Natural killer cell treated with Interleukin-12 subunit alpha and Interleukin-12 subunit beta and Interleukin-15 and Interleukin-18, amount 100 ng/mL, for 72 hours (primary cell): Measurements from ENCODE around the gene GRIN2A. TPM values are rescaled to one million over a fixed set of nuclear protein-coding genes. Genes with fewer than 3 reads are reported as not detected.

Experiments
- ATAC-seq, 2 donors: fragments of 150-1000 bp; cut with Tn5 transposase in 1 of 2; sonication (Bioruptor Pico), chemical (Tn5 transposase) in 1 of 2; 2 replicates each; pipeline ENCODE4 v1.10.0; 2021
- DNase-seq: peaks from one replicate; pipeline ENCODE4 v3.0.0; 2022; ENCODE audit warnings: low spot score
- H3K27ac Mint-ChIP-seq, 2 donors: 1 replicate in 1 of 2; 2 replicates in 1 of 2; pipeline ENCODE4 v1.8.0; 2022; ENCODE audit warnings: mixed read lengths in 2 of 2, mild to moderate bottlenecking in 1 of 2, moderate library complexity in 1 of 2
- H3K27me3 Mint-ChIP-seq, 2 donors: 1 replicate in 1 of 2; 2 replicates in 1 of 2; pipeline ENCODE4 v1.8.0; 2022; ENCODE audit warnings: mixed read lengths in 2 of 2
- H3K36me3 Mint-ChIP-seq: one replicate; pipeline ENCODE4 v1.8.0; 2022; ENCODE audit warnings: mixed read lengths
- H3K4me1 Mint-ChIP-seq, 2 donors: 1 replicate in 1 of 2; 2 replicates in 1 of 2; pipeline ENCODE4 v1.8.0; 2022; ENCODE audit warnings: low read depth in 2 of 2, mixed read lengths in 2 of 2, mild to moderate bottlenecking in 1 of 2
- H3K4me3 Mint-ChIP-seq: one replicate; pipeline ENCODE4 v1.8.0; 2022; ENCODE audit warnings: mixed read lengths
- H3K9me3 Mint-ChIP-seq: 2 replicates; pipeline ENCODE4 v1.8.0; 2022; ENCODE audit warnings: mixed read lengths
- total RNA-seq, 2 donors: library from RNA; stranded (reverse); gene quantifications; one replicate each; pipeline ENCODE4 v1.2.3, GENCODE V29; 2022

GRIN2A gene
- total RNA-seq, 2 donors from 2014 or later, result not detected

GRCh38 chr16:9969580-9969979 is 212.6 kb downstream of the GRIN2A start:
- peaks cover 4% of the 10 kb centered on the region for H3K9me3 Mint-ChIP-seq
- DNase-seq (no peak), ATAC-seq (no peak)
- H3K4me1 Mint-ChIP-seq, result no peaks in the 10 kb centered on the region
- H3K27ac Mint-ChIP-seq, result no peak overlapping the region
- no peaks in the 10 kb centered on the region for H3K36me3 Mint-ChIP-seq
- peaks cover 0 to 31% of the 10 kb centered on the region in 2 donors for H3K27me3 Mint-ChIP-seq
- no peak overlapping the region for H3K4me3 Mint-ChIP-seq

- peaks cover 4% of the 10 kb centered on the region for H3K9me3 Mint-ChIP-seq
- DNase-seq, result no peak
- no peak overlapping the region for H3K4me3 Mint-ChIP-seq
- no peak overlapping the region for H3K27ac Mint-ChIP-seq
- peaks cover 0 to 13% of the 10 kb centered on the region in 2 donors for H3K27me3 Mint-ChIP-seq
- peak in 1 of 2 donors; percentile 62 for ATAC-seq
- no peaks in the 10 kb centered on the region for H3K36me3 Mint-ChIP-seq
- no peaks in the 10 kb centered on the region for H3K4me1 Mint-ChIP-seq
Measured at GRCh38 chr16:9966569-9967157, 215.6 kb downstream of the GRIN2A start.

DNA sequence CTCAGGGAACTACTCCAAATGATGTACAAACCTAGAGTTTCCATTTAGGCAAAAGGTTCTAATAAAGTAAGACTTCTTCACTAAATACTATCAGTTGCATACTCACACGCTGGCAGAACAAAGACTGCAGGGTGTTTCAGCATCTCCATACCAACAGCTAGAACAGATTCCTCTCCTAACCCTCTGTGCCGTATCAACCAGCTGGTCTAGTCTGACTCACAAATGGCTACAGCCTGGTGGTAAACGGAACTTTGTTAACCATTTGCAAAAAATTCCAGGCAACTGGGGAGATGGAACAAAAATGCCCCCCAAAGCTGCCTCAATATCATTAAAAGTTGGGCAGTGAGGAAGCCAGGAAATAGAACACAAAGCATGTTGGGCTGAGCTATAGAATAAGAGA is 217.1 kb downstream of the GRIN2A start:
- no peaks in the 10 kb centered on the region for H3K36me3 Mint-ChIP-seq
- no peaks in the 10 kb centered on the region for H3K4me1 Mint-ChIP-seq
- no peak overlapping the region for H3K4me3 Mint-ChIP-seq
- peaks cover 4% of the 10 kb centered on the region for H3K9me3 Mint-ChIP-seq
- H3K27me3 Mint-ChIP-seq, result no peaks in the 10 kb centered on the region
- H3K27ac Mint-ChIP-seq, result no peak overlapping the region
- ATAC-seq, result no peak
- DNase-seq, result no peak

DNA sequence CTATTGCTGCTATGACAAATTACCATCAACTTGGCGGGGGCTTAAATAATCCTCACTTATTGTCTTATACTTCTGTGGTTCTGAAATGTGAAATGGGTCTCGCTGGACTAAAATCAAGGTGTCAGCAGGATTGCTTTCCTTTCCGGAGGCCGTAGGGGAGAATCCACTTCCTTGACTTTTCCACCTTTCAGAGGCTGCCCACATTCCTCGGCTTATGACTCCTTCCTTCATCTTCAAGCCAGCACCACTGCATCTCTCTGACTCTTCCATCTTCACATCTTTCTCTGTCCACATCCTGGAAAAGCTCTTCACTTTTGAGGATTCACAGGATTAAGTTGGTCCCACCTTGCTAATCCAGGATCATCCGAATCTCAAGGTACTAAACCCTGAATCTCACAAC is 217.8 kb downstream of the GRIN2A start:
- Mint-ChIP-seq H3K27ac (no peak overlapping the region), H3K27me3 (no peaks in the 10 kb centered on the region), H3K4me3 (no peak overlapping the region), H3K36me3 (no peaks in the 10 kb centered on the region), H3K4me1 (no peaks in the 10 kb centered on the region), H3K9me3 (peaks cover 4% of the 10 kb centered on the region)
- ATAC-seq, result no peak
- DNase-seq, result no peak

DNA sequence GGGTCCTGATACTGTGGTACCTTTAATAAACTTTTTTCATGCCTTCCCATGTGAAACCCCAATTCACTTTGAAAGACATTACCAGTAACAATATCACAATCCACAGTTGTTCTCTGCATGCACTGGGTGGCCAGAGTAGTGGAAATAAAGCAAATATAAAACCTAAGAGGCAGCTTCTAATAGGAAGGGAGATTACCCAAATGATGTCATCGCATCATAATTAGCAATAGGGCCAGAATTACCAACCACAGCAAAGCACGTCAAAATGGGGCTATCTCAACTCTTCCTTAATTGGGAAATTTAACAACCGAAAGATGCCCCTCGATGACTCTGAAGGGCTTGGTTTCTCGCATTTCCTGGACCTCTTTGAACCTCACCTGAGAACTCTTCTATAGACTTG is 224.8 kb downstream of the GRIN2A start:
- H3K27me3 Mint-ChIP-seq, result peaks cover 0 to 12% of the 10 kb centered on the region in 2 donors
- H3K4me3 Mint-ChIP-seq, result no peak overlapping the region
- ATAC-seq, result no peak
- no peaks in the 10 kb centered on the region for H3K9me3 Mint-ChIP-seq
- no peaks in the 10 kb centered on the region for H3K4me1 Mint-ChIP-seq
- H3K36me3 Mint-ChIP-seq, result no peaks in the 10 kb centered on the region
- no peak overlapping the region for H3K27ac Mint-ChIP-seq
- DNase-seq, result no peak

DNA sequence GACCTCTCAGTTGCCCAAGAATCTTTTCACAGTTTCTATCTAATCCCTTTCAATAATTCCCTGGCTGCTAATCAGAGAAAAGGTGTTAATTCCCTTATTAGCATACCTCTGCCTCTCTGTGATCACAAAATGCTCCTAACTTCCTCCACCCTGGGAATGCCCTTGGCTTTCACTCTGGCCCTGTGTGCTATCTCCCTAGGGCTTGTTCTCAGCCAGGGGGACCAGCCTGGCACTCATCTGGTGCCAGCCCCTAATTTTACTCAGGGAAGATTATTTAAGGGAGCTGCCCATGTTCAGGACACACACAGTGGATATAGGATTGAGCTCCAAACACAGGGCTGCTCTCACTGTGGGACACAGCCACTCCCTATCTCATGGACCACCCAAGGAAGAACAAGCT is 225.2 kb downstream of the GRIN2A start:
- Mint-ChIP-seq H3K27me3 (peaks cover 0 to 14% of the 10 kb centered on the region in 2 donors), H3K36me3 (no peaks in the 10 kb centered on the region), H3K9me3 (no peaks in the 10 kb centered on the region), H3K27ac (no peak overlapping the region), H3K4me1 (no peaks in the 10 kb centered on the region), H3K4me3 (no peak overlapping the region)
- no peak for ATAC-seq
- DNase-seq, result no peak

DNA sequence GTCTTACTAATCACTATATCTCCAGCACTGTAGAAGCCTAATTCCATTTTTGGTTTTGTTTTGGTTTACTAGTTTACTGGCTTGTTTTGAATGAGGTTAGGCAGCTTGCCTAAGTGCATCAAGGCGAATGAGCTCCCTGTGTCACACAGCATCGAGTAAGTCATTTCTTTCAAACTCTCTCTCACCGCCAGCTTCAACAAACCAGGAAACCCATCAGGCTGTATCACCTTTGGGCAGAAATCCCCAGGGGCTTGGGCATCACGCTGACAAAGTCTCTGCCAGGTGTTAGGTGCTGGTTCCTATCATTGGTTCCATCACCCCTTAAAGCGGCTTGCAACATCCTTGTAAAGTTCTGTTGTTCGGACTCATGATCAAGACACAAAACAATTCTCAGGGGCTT is 226.6 kb downstream of the GRIN2A start:
- no peaks in the 10 kb centered on the region for H3K36me3 Mint-ChIP-seq
- no peak for DNase-seq
- no peak overlapping the region for H3K27ac Mint-ChIP-seq
- no peak for ATAC-seq
- H3K9me3 Mint-ChIP-seq, result no peaks in the 10 kb centered on the region
- no peak overlapping the region for H3K4me3 Mint-ChIP-seq
- no peaks in the 10 kb centered on the region for H3K4me1 Mint-ChIP-seq
- H3K27me3 Mint-ChIP-seq, result peaks cover 0 to 19% of the 10 kb centered on the region in 2 donors

DNA sequence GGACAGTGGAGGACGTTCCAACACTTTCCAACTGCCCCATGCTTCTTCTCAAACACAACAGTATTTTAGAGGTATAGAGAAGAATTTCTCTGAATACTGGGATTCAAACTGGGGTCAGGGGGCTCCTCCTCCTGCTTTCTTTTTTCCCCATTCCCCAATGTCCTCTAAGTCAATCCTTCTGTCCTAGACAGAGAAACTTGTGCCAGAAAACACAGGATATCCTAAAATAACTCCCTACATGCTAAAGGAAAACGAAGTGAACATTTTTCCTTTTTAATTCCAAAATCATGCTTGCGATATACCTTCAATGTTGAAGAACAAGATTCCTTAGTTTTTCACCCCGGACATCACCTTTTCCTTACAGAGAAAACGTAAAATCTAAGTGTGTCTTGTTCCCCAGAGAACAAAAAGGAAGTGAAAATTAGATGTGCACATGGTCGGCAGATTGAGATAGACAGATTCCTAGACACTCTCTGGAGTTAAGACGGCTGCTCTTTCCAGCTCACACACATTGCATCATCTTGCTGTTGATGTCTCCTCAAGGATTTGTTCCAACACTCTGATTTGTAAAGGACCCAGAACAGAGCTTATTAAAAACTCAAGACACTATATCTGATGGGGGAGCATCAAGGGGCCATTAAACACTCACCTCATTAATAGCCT is 228.2 kb downstream of the GRIN2A start:
- no peaks in the 10 kb centered on the region for H3K36me3 Mint-ChIP-seq
- peaks cover 0 to 27% of the 10 kb centered on the region in 2 donors for H3K27me3 Mint-ChIP-seq
- peaks cover 6% of the 10 kb centered on the region for H3K9me3 Mint-ChIP-seq
- ATAC-seq (no peak), DNase-seq (no peak)
- no peak overlapping the region for H3K27ac Mint-ChIP-seq
- no peaks in the 10 kb centered on the region for H3K4me1 Mint-ChIP-seq
- no peak overlapping the region for H3K4me3 Mint-ChIP-seq

DNA sequence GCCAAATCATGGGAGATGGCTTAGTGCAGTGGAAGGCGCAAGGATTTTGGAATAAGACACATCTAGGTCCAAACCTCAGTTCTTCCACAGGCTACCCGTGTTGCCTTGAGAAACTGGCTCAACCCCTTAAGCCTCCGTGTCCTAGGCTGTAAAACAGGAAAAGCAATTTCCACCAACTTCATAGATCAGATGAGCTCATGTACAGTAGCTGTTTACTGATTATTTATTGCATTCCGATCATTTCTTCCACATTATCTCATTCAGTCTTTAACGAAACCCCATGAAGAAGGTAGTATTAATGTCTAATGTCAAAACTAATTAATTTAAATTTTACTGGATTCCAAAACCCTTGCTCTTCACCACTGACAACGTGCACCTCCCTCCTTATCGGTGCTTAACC is 231.6 kb downstream of the GRIN2A start:
- H3K27me3 Mint-ChIP-seq, result peaks cover 0 to 28% of the 10 kb centered on the region in 2 donors
- no peaks in the 10 kb centered on the region for H3K36me3 Mint-ChIP-seq
- peaks cover 9% of the 10 kb centered on the region for H3K9me3 Mint-ChIP-seq
- no peak overlapping the region for H3K27ac Mint-ChIP-seq
- DNase-seq (no peak), ATAC-seq (no peak)
- no peaks in the 10 kb centered on the region for H3K4me1 Mint-ChIP-seq
- H3K4me3 Mint-ChIP-seq, result no peak overlapping the region

GRCh38 chr16:9949396-9949795 is 232.8 kb downstream of the GRIN2A start:
- Mint-ChIP-seq H3K4me1 (no peaks in the 10 kb centered on the region), H3K27me3 (peaks cover 0 to 32% of the 10 kb centered on the region in 2 donors), H3K27ac (no peak overlapping the region), H3K9me3 (peaks cover 9% of the 10 kb centered on the region), H3K4me3 (no peak overlapping the region), H3K36me3 (no peaks in the 10 kb centered on the region)
- DNase-seq (no peak), ATAC-seq (no peak)

DNA sequence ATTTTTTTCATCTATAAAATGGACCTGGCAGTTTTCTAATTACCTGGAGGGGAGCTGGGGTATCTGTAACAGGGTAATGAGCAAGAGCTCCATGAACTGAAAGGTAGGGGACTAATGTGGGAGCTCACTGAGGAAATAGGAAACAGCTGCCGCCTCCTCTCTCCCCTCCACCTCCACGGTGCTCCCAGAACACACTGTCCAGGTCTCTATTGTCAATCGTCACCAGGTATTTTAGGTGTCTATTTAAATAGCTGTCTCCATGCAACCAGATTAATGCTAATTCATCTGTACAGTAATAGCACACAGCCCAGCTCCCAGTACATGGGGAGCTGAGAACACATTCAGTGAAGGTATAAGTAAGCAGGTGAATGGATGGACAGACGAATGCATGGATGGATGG is 233.3 kb downstream of the GRIN2A start:
- Mint-ChIP-seq H3K36me3 (no peaks in the 10 kb centered on the region), H3K9me3 (peaks cover 9% of the 10 kb centered on the region), H3K27ac (no peak overlapping the region), H3K4me3 (no peak overlapping the region), H3K4me1 (no peaks in the 10 kb centered on the region), H3K27me3 (peaks cover 0 to 34% of the 10 kb centered on the region in 2 donors)
- DNase-seq, result no peak
- ATAC-seq, result no peak

GRCh38 chr16:9946022-9946720 is 236.1 kb downstream of the GRIN2A start:
- Mint-ChIP-seq H3K36me3 (no peaks in the 10 kb centered on the region), H3K27ac (no peak overlapping the region), H3K27me3 (peaks cover 0 to 19% of the 10 kb centered on the region in 2 donors), H3K9me3 (peaks cover 9% of the 10 kb centered on the region), H3K4me3 (no peak overlapping the region), H3K4me1 (no peaks in the 10 kb centered on the region)
- no peak for DNase-seq
- no peak for ATAC-seq

- Mint-ChIP-seq H3K36me3 (no peaks in the 10 kb centered on the region), H3K4me1 (no peaks in the 10 kb centered on the region), H3K4me3 (no peak overlapping the region), H3K9me3 (peaks cover 6% of the 10 kb centered on the region), H3K27me3 (peaks cover 2 to 6% of the 10 kb centered on the region in 2 donors), H3K27ac (no peak overlapping the region)
- no peak for ATAC-seq
- no peak for DNase-seq
Measured at GRCh38 chr16:9943121-9943520, 239.1 kb downstream of the GRIN2A start.

DNA sequence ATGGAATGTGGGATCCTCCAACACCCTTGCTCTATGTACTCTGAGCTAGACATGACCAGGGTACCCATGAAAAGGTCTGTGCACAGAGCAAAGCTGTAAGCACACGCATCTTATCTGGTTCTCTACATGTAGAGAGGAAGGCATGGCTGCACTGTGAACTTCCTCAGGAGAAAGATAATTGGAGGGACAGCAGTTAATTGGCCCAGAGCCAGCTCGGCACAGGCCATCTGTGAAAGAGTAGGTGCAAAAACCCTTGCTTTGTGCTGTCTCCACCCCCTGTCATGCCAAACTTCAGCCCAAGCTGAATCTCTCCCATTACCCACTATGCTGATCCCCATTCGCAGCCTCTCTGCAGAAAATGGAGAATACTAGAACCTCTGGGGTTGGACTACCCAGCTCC is 241.0 kb downstream of the GRIN2A start:
- Mint-ChIP-seq H3K27ac (no peak overlapping the region), H3K9me3 (peaks cover 7% of the 10 kb centered on the region), H3K36me3 (no peaks in the 10 kb centered on the region), H3K4me1 (no peaks in the 10 kb centered on the region), H3K4me3 (no peak overlapping the region), H3K27me3 (peaks cover 2 to 6% of the 10 kb centered on the region in 2 donors)
- DNase-seq (no peak), ATAC-seq (no peak)
